Vagina (tissue), 2 donors: ENCODE data around the gene CD96.

Experiments
- CTCF ChIP-seq, 3 experiments: fragments of 450-650 bp in 2 of 3; fragments of 200-600 bp in 1 of 3; sonication (generic) in 1 of 3; IDR thresholded peaks; one replicate each; pipeline ENCODE4 v1.5.1; 2017 to 2019; ENCODE audit warnings: antibody characterized with exemption in 3 of 3, mild to moderate bottlenecking in 2 of 3, moderate library complexity in 2 of 3
- POLR2A ChIP-seq, 2 donors: fragments of 450-650 bp; IDR thresholded peaks; one replicate each; pipeline ENCODE4 v1.6.1; 2017; ENCODE audit warnings: antibody characterized with exemption in 2 of 2, mild to moderate bottlenecking in 2 of 2, moderate library complexity in 2 of 2

- TF ChIP-seq CTCF (IDR thresholded peaks at IDR 0.05) (no peak), POLR2A (IDR thresholded peaks at IDR 0.05) (no peak)
Measured at GRCh38 chr3:111588527-111588926, 46.5 kb downstream of the CD96 start.
